ENCODE data around the gene MADD. TPM values are rescaled to one million over a fixed set of nuclear protein-coding genes. Genes with fewer than 3 reads are reported as not detected.

The MADD gene
- total and polyA plus RNA-seq, 2 donors (not counting 3 experiments of a cell fraction or from before 2014, with no cell fraction given), result 35.3 to 36.8 TPM

- H2AFZ ChIP-seq (ENCODE audit: low read depth, low read length), result no peak overlapping the region
- intact Hi-C loops (cut with micrococcal nuclease) (no loop called here), dilution Hi-C loops (cut with MboI; ENCODE audit: extremely low pct_ligation_motif_present, low sequenced_read_pairs) (no loop called here)
- CTCF ChIA-PET, result interaction anchor here (0.7 to 4.9 kb wide), 7 partner anchors 8 to 102 kb away, joined by 3 to 24 read pairs (median 4); partner anchors contain the start of gene NR1H3
- DNase-seq (ENCODE audit: low read depth, low spot score) (no peak), FAIRE-seq (peak; percentile 67)
- no TSS peak for BruUV-seq (replicated peaks)
- no peak for TF ChIP-seq FOS (IDR thresholded peaks at IDR 0.05; ENCODE audit: borderline replicate concordance, insufficient read depth, low read length)
- no peak for TF ChIP-seq POLR2A (IDR thresholded peaks at IDR 0.05; ENCODE audit: low read depth, low read length)
- no peak for TF ChIP-seq GATA2 (IDR thresholded peaks at IDR 0.05; ENCODE audit: insufficient read depth, insufficient read length, low read depth, low read length)
- TF ChIP-seq EZH2 (IDR thresholded peaks at IDR 0.05; ENCODE audit: borderline replicate concordance, low read depth, low read length, severe bottlenecking), result no peak
- no peak for TF ChIP-seq MAX (IDR thresholded peaks at IDR 0.05; ENCODE audit: insufficient read depth, insufficient read length)
- no peak for TF ChIP-seq POLR2AphosphoS5 (IDR thresholded peaks at IDR 0.05; ENCODE audit: insufficient read depth, low read depth, low read length)
- no peak for TF ChIP-seq JUN (IDR thresholded peaks at IDR 0.05; ENCODE audit: borderline replicate concordance, insufficient read depth, insufficient read length, low read depth)
- no peak for TF ChIP-seq MYC (IDR thresholded peaks at IDR 0.05; ENCODE audit: low read depth, low read length)
- TF ChIP-seq CTCF (IDR thresholded peaks at IDR 0.05; ENCODE audit: extremely low read depth in 1 of 2, insufficient read depth in 1 of 2, low read depth in 1 of 2, low read length in 2 of 2), result no peak
- H4K20me1 ChIP-seq (replicated peaks; ENCODE audit: control insufficient read depth, extremely low read depth, insufficient read depth, low read length), result no peaks in the 10 kb centered on the region
- POLR2A ChIA-PET, result no interaction called here
- H3K27me3 ChIP-seq (ENCODE audit: control insufficient read depth in 2 of 2, insufficient read depth in 2 of 2, low read length in 2 of 2), result no peaks in the 10 kb centered on the region
- H3K4me1 ChIP-seq (ENCODE audit: control insufficient read depth, extremely low read depth, insufficient read depth, low read length), result peaks cover 23% of the 10 kb centered on the region
- H3K79me2 ChIP-seq (ENCODE audit: control insufficient read depth, insufficient read depth, low read length), result peaks cover 25% of the 10 kb centered on the region
- H3K9me3 ChIP-seq (replicated peaks; ENCODE audit: control insufficient read depth, insufficient read depth, low read length), result no peaks in the 10 kb centered on the region
- H3K9me1 ChIP-seq (replicated peaks; ENCODE audit: control insufficient read depth, extremely low read depth, insufficient read depth, low read length), result no peaks in the 10 kb centered on the region
- no peak overlapping the region for H3K9ac ChIP-seq (replicated peaks; ENCODE audit: extremely low read depth, insufficient read depth, low read length)
- peaks cover 3 to 24% of the 10 kb centered on the region in 2 experiments for H3K36me3 ChIP-seq (ENCODE audit: control insufficient read depth in 2 of 2, extremely low read depth in 1 of 2, insufficient read depth in 2 of 2, low read length in 2 of 2)
- no peak overlapping the region for H3K27ac ChIP-seq (ENCODE audit: insufficient read depth, low read depth, low read length)
- H3K4me3 ChIP-seq (replicated peaks in 1 of 3; ENCODE audit: insufficient read depth in 1 of 3, low read depth in 1 of 3, low read length in 3 of 3), result no peak overlapping the region
- H3K4me2 ChIP-seq (ENCODE audit: insufficient read depth, low read length), result no peak overlapping the region
These were observed 2.8 kb downstream of the MADD start for GRCh38 chr11:47272706-47273105.

Measured in endothelial cell of umbilical vein (primary cell).